ENCODE measurements around the gene MTA2. TPM values are rescaled to one million over a fixed set of nuclear protein-coding genes. Genes with fewer than 3 reads are reported as not detected.

Gene MTA2
- total RNA-seq, 4 donors from 2014 or later, result 50.9 to 87.4 (median 61.6) TPM

DNA sequence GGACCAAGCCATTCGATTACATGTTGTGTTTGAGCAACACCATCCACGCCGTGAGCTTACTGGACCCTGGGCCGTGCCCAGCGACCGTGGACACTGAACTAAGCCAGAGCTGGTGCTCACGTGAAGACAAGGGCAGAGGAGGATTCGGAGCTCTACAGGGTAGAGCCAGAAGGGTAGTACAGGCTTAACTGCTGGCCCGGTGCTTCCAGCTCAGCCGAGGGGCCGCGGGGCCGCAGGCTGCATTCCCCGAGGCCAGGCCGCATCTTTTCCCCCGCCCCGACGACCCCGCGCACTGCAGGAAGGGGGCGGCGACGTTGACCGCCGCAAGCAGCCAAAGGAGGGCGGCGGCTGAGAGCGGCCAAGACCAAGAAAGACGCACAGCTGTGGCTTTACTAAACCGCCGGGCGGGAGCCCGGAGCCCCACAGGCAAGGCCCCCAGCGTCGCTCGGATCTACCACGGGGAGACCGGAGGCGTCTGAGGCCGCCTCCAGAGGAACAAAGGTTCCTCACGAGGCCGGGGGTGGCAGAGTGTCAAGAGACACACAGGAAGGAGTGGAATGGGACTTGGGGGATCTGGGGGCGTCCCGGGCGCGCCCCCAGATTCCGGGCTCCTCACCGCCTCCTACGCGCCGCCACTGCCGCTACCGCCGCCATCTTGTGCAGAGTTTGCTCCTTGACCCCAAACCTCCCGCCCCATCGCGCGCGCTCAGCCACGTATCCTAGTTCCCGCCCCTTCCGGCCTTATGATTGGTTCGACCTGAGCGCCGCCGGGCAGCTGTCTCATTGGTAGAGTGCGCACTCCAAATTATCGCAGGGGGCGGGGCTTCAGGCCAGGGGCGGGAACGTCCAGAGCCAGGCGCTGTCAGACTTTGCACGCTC lies 44.5 kb upstream of the MTA2 start, which contains the start of gene GANAB:
GANAB (minus strand) TSS at position 668 of the 879 bp plus-strand sequence; CDS start at position 654, 14 bp downstream.
- TF ChIP-seq, protein P1, sequence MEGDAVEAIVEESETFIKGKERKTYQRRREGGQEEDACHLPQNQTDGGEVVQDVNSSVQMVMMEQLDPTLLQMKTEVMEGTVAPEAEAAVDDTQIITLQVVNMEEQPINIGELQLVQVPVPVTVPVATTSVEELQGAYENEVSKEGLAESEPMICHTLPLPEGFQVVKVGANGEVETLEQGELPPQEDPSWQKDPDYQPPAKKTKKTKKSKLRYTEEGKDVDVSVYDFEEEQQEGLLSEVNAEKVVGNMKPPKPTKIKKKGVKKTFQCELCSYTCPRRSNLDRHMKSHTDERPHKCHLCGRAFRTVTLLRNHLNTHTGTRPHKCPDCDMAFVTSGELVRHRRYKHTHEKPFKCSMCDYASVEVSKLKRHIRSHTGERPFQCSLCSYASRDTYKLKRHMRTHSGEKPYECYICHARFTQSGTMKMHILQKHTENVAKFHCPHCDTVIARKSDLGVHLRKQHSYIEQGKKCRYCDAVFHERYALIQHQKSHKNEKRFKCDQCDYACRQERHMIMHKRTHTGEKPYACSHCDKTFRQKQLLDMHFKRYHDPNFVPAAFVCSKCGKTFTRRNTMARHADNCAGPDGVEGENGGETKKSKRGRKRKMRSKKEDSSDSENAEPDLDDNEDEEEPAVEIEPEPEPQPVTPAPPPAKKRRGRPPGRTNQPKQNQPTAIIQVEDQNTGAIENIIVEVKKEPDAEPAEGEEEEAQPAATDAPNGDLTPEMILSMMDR (IDR thresholded peaks at IDR 0.05; ENCODE audit: low read depth), result no peak

DNA sequence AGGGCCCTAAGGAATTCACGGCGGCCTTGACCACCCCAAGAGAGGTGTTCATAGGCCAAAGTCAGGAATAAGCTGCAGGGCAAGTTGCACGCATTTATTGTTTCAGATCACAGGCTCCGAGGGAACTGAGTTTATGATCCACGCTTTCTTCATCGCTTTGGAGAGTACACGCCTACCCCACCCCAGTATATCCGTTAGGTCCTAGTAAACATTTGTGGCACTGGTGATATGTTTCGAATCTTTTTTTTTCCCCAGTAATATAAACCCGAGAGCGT lies 43.9 kb upstream of the MTA2 start:
- TF ChIP-seq, protein P1 (IDR thresholded peaks at IDR 0.05; ENCODE audit: low read depth), result no peak

DNA sequence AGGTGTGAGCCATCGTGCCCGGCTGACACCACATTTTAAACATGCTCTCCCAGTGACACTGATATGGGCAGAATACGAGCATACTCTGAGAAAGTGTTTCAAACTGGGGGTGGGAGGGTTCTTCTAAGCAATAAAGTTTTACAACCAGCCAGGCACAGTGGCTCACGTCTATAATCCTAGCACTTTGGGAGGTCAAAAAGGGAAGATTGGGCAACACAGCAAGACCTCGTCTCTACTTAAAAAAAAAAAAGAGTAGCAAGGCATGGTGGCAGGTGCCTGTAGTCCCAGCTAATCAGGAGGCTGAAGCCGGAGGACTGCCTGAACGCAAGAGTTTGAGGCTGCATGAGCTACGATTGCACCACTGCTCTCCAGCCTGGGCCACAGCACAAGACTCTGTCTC lies 42.6 kb upstream of the MTA2 start:
- TF ChIP-seq, protein P1 (IDR thresholded peaks at IDR 0.05; ENCODE audit: low read depth), result no peak

DNA sequence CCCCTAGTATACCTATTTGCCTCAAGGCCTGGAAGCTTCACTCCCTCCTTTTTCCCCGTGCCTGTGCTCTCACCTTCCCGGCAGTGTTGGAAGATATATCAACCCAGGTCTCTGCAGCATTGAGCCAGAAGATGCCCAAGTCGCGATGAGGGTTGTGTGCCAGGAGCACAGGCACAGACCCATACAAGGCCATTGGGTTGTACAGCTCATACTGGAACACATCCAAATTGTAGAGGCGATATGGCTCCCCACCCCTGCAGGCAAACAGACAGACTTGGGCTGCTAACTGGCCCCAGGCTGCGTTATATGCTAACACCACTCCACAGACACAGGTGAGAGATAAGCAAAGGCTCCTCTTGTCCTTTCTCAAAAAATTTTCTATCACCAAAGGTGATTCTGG lies 30.8 kb upstream of the MTA2 start:
- TF ChIP-seq, protein P1 (IDR thresholded peaks at IDR 0.05; ENCODE audit: low read depth), result no peak

DNA sequence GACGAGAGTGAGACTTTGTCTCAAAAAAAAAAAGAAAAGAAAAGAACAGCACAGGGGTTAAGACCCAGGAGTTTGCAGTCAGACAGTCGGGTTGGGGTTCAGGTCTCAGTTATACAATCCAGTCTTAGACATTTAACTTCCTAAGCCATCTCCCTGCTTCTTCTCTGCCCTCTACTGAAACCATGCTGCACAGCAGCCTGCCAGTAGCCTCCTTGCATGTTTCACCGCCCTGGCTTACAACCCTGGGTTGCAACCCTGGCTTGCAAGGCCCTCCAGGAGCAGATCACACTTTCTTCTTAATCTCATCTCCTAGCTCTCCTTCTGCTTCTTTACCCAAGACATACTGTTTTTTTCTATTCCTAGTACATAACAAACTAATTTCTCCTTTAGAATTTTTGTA lies 26.0 kb upstream of the MTA2 start:
- TF ChIP-seq, protein P1 (IDR thresholded peaks at IDR 0.05; ENCODE audit: low read depth), result no peak

DNA sequence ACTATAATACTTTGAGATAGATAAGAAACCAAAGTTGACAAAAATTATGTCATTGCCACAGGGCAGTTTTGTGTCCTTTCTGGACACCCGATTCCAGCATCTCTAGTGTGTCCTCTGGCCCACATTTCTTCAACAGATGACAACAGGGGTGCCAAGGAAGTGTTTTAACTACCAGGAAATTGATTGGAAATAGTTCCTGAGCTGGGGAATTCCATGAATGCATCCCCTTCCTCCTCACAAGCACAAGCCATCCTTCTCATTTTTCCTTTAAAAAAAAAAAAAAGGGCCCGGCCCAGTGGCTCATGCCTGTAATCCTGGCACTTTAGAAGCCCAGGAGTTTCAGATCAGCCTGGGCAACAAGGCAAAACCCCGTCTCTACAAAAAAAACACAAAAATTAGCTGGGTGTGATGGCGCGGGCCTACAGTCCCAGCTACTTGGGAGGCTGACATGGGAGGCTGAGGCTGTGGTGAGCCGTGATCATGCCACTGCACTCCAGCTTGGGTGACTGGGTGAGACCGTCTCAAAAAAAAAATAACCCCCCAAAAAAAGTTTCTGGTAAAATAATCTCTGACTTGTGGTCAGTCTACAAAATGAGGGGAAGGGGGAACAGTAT lies 20.9 kb upstream of the MTA2 start:
- TF ChIP-seq, protein P1 (IDR thresholded peaks at IDR 0.05; ENCODE audit: low read depth), result no peak

All from subcutaneous adipose tissue (tissue), 4 donors.